ENCODE measurements around the gene PA2G4. TPM values are rescaled to one million over a fixed set of nuclear protein-coding genes. Genes with fewer than 3 reads are reported as not detected.

PA2G4 gene
- total RNA-seq, 2 donors from 2014 or later = 128 to 161 TPM

- DNase-seq = no peak
- Mint-ChIP-seq H3K4me1 (peaks cover 16% of the 10 kb centered on the region), H3K36me3 (ENCODE audit: low read depth) (peaks cover 32% of the 10 kb centered on the region), H3K9me3 (no peaks in the 10 kb centered on the region), H3K27ac (no peak overlapping the region), H3K4me3 (no peak overlapping the region), H3K27me3 (ENCODE audit: insufficient read depth) (no peaks in the 10 kb centered on the region)
- no peak for TF ChIP-seq CTCF (conservative IDR thresholded peaks at IDR 0.05)
- Histone ChIP-seq H3K4me1 (ENCODE audit: control insufficient read depth, insufficient read depth, low read length) (no peaks in the 10 kb centered on the region), H3K9ac (ENCODE audit: extremely low read depth, low read length, poor library complexity, severe bottlenecking) (no peak overlapping the region), H3K9me3 (ENCODE audit: control insufficient read depth, low read length) (no peaks in the 10 kb centered on the region), H3K27me3 (ENCODE audit: control insufficient read depth, insufficient read depth, low read length, poor library complexity, severe bottlenecking) (no peaks in the 10 kb centered on the region), H3K4me3 (ENCODE audit: low read length) (no peak overlapping the region), H3K36me3 (ENCODE audit: control insufficient read depth, insufficient read depth, low read length) (peaks cover 18% of the 10 kb centered on the region), H3K27ac (ENCODE audit: low read depth, low read length) (peak overlapping the region; percentile 70)
- 100% methylated on average over 1 of the region's 3 CpGs; no CpG with 5 or more reads in 1 of the 2 experiments for WGBS, 2 experiments (ENCODE audit: insufficient coverage in 1 of 2, insufficient read length in 1 of 2)
Measured at GRCh38 chr12:56082967-56083366, 21.4 kb upstream of the PA2G4 start.

- Mint-ChIP-seq H3K4me3 (no peak overlapping the region), H3K9me3 (no peaks in the 10 kb centered on the region), H3K27ac (no peak overlapping the region), H3K4me1 (peaks cover 14% of the 10 kb centered on the region), H3K36me3 (ENCODE audit: low read depth) (peaks cover 49% of the 10 kb centered on the region), H3K27me3 (ENCODE audit: insufficient read depth) (no peaks in the 10 kb centered on the region)
- Histone ChIP-seq H3K27ac (ENCODE audit: low read depth, low read length) (no peak overlapping the region), H3K36me3 (ENCODE audit: control insufficient read depth, insufficient read depth, low read length) (peaks cover 18% of the 10 kb centered on the region), H3K4me3 (ENCODE audit: low read length) (no peak overlapping the region), H3K9ac (ENCODE audit: extremely low read depth, low read length, poor library complexity, severe bottlenecking) (no peak overlapping the region), H3K9me3 (ENCODE audit: control insufficient read depth, low read length) (no peaks in the 10 kb centered on the region), H3K27me3 (ENCODE audit: control insufficient read depth, insufficient read depth, low read length, poor library complexity, severe bottlenecking) (no peaks in the 10 kb centered on the region), H3K4me1 (ENCODE audit: control insufficient read depth, insufficient read depth, low read length) (no peaks in the 10 kb centered on the region)
- TF ChIP-seq CTCF (conservative IDR thresholded peaks at IDR 0.05) = peak; percentile 82
- 94 to 96% methylated on average over 11 to 15 of the region's 15 CpGs for WGBS, 2 experiments (ENCODE audit: insufficient coverage in 1 of 2, insufficient read length in 1 of 2)
- DNase-seq = peak; percentile 90
Measured at GRCh38 chr12:56084958-56085543, 19.3 kb upstream of the PA2G4 start.

GRCh38 chr12:56086096-56086495 is 18.3 kb upstream of the PA2G4 start:
- DNase-seq = no peak
- no peaks in the 10 kb centered on the region for H3K4me1 ChIP-seq (ENCODE audit: control insufficient read depth, insufficient read depth, low read length)
- H3K27me3 Mint-ChIP-seq (ENCODE audit: insufficient read depth) = no peaks in the 10 kb centered on the region
- H3K9me3 Mint-ChIP-seq = no peaks in the 10 kb centered on the region
- peaks cover 22% of the 10 kb centered on the region for H3K36me3 ChIP-seq (ENCODE audit: control insufficient read depth, insufficient read depth, low read length)
- H3K27ac Mint-ChIP-seq = peak overlapping the region; percentile 58
- 95% methylated on average over 3 of the region's 3 CpGs; no CpG with 5 or more reads in 1 of the 2 experiments for WGBS, 2 experiments (ENCODE audit: insufficient coverage in 1 of 2, insufficient read length in 1 of 2)
- no peak for TF ChIP-seq CTCF (conservative IDR thresholded peaks at IDR 0.05)
- peaks cover 9% of the 10 kb centered on the region for H3K4me1 Mint-ChIP-seq
- peaks cover 56% of the 10 kb centered on the region for H3K36me3 Mint-ChIP-seq (ENCODE audit: low read depth)
- H3K4me3 ChIP-seq (ENCODE audit: low read length) = no peak overlapping the region
- H3K27ac ChIP-seq (ENCODE audit: low read depth, low read length) = no peak overlapping the region
- H3K27me3 ChIP-seq (ENCODE audit: control insufficient read depth, insufficient read depth, low read length, poor library complexity, severe bottlenecking) = no peaks in the 10 kb centered on the region
- no peak overlapping the region for H3K4me3 Mint-ChIP-seq
- no peak overlapping the region for H3K9ac ChIP-seq (ENCODE audit: extremely low read depth, low read length, poor library complexity, severe bottlenecking)
- H3K9me3 ChIP-seq (ENCODE audit: control insufficient read depth, low read length) = no peaks in the 10 kb centered on the region
